ENCODE data around the gene SLN. TPM values are rescaled to one million over a fixed set of nuclear protein-coding genes. Genes with fewer than 3 reads are reported as not detected.
A peak's percentile ranks its signal among the peaks of the same experiment; 100 is the strongest.

Gene SLN
- total and polyA plus RNA-seq, 2 donors (not counting 1 experiment from before 2014, with no cell fraction given) = not detected

- no peak overlapping the region for H3K4me2 ChIP-seq (ENCODE audit: extremely low read depth, insufficient read depth, low read length)
- H3K4me3 ChIP-seq (replicated peaks in 1 of 4; ENCODE audit: control extremely low read depth in 1 of 4, insufficient read depth in 1 of 4, low read depth in 3 of 4, low read length in 4 of 4) = no peak overlapping the region
- no peaks in the 10 kb centered on the region for H3K4me1 ChIP-seq (ENCODE audit: control insufficient read depth, extremely low read depth, insufficient read depth, low read length)
- no peaks in the 10 kb centered on the region for H3K9me3 ChIP-seq (ENCODE audit: control insufficient read depth, insufficient read depth, low read depth, low read length)
- peak in 1 of 2 donors; percentile 75 for DNase-seq (ENCODE audit: low read depth in 2 of 2)
- no peak overlapping the region for H3K9ac ChIP-seq (ENCODE audit: insufficient read depth, low read length)
- no peak overlapping the region for H3K27ac ChIP-seq (ENCODE audit: insufficient read depth, low read length)
- H3K27me3 ChIP-seq (ENCODE audit: control insufficient read depth, insufficient read depth, low read length) = no peaks in the 10 kb centered on the region
- no peaks in the 10 kb centered on the region for H3K36me3 ChIP-seq (ENCODE audit: control insufficient read depth, insufficient read depth, low read length)
- no peak overlapping the region for H2AFZ ChIP-seq (ENCODE audit: low read length)
- TF ChIP-seq EZH2 (IDR thresholded peaks at IDR 0.05; ENCODE audit: low read length, missing control alignments) = no peak
- TF ChIP-seq CTCF (conservative IDR thresholded peaks at IDR 0.05 in 1 of 2, IDR thresholded peaks at IDR 0.05 in 1 of 2; ENCODE audit: low read depth in 1 of 2, low read length in 2 of 2) = no peak
- H3K79me2 ChIP-seq (ENCODE audit: control insufficient read depth, insufficient read depth, low read length) = no peaks in the 10 kb centered on the region
- H4K20me1 ChIP-seq (ENCODE audit: control insufficient read depth, extremely low read depth, insufficient read depth, low read length) = no peaks in the 10 kb centered on the region
These were observed 7.4 kb downstream of the SLN start for GRCh38 chr11:107704451-107704850.

DNA sequence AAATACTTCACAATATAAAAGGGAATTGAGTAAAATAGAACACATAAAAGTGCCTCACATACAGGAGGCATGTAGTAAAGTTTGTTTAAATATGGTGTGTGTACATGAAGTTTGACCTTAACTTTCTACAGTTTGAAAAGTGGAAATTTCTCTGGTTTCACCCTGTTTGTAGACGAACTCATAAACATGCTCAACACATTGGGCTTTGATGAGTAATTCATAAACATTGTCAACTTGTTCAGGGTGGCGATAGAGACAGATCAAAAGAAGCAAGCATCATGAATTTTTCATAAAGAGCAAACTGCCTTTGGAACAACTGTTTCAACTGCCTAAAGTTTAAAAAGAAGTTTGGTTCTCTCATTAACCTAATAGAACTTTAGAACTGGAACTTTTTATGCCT lies 9.1 kb downstream of the SLN start:
- H3K27ac ChIP-seq (ENCODE audit: insufficient read depth, low read length) = no peak overlapping the region
- no peak overlapping the region for H2AFZ ChIP-seq (ENCODE audit: low read length)
- H3K9ac ChIP-seq (ENCODE audit: insufficient read depth, low read length) = no peak overlapping the region

DNA sequence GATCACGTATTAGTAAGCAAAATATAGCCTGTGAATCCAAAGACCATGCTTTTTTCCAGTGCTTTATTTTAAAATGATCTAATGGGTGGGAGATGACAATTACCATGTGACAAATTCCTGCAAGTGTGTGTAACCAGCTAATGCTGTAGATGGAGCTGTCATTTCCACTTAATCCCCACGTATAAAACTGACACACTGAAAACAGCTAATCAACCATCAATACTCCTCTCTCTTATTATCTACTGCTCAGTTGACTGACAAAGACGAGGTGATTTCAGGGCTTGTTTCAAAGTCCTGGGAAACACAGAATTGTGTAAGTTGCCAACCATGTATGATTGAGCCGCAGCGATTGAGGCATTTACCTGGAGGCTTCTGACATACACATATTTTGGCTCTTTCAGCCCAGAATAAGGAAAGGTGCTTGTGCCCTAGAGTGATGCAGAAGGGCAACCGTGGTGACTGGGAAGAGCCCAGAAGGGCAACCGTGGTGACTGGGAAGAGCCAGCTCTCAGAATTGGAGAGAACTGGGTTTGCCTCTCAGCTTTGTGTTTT lies 9.7 kb downstream of the SLN start:
- Histone ChIP-seq H3K27ac (ENCODE audit: insufficient read depth, low read length) (no peak overlapping the region), H3K4me2 (ENCODE audit: extremely low read depth, insufficient read depth, low read length) (no peak overlapping the region), H3K4me1 (ENCODE audit: control insufficient read depth, extremely low read depth, insufficient read depth, low read length) (no peaks in the 10 kb centered on the region), H3K27me3 (ENCODE audit: control insufficient read depth, insufficient read depth, low read length) (no peaks in the 10 kb centered on the region), H3K79me2 (ENCODE audit: control insufficient read depth, insufficient read depth, low read length) (no peaks in the 10 kb centered on the region), H2AFZ (ENCODE audit: low read length) (no peak overlapping the region), H3K36me3 (ENCODE audit: control insufficient read depth, insufficient read depth, low read length) (no peaks in the 10 kb centered on the region), H4K20me1 (ENCODE audit: control insufficient read depth, extremely low read depth, insufficient read depth, low read length) (no peaks in the 10 kb centered on the region), H3K4me3 (replicated peaks in 1 of 4; ENCODE audit: control extremely low read depth in 1 of 4, insufficient read depth in 1 of 4, low read depth in 3 of 4, low read length in 4 of 4) (no peak overlapping the region), H3K9ac (ENCODE audit: insufficient read depth, low read length) (no peak overlapping the region), H3K9me3 (ENCODE audit: control insufficient read depth, insufficient read depth, low read depth, low read length) (no peaks in the 10 kb centered on the region)
- TF ChIP-seq EZH2 (IDR thresholded peaks at IDR 0.05; ENCODE audit: low read length, missing control alignments) (no peak), CTCF (conservative IDR thresholded peaks at IDR 0.05 in 1 of 2, IDR thresholded peaks at IDR 0.05 in 1 of 2; ENCODE audit: low read depth in 1 of 2, low read length in 2 of 2) (no peak)
- no peak for DNase-seq (ENCODE audit: low read depth in 2 of 2)

More for the DNA sequence above, 9.1 kb downstream of the SLN start:
- Histone ChIP-seq H3K4me2 (ENCODE audit: extremely low read depth, insufficient read depth, low read length) (no peak overlapping the region), H3K27me3 (ENCODE audit: control insufficient read depth, insufficient read depth, low read length) (no peaks in the 10 kb centered on the region), H3K4me1 (ENCODE audit: control insufficient read depth, extremely low read depth, insufficient read depth, low read length) (no peaks in the 10 kb centered on the region), H4K20me1 (ENCODE audit: control insufficient read depth, extremely low read depth, insufficient read depth, low read length) (no peaks in the 10 kb centered on the region), H3K4me3 (replicated peaks in 1 of 4; ENCODE audit: control extremely low read depth in 1 of 4, insufficient read depth in 1 of 4, low read depth in 3 of 4, low read length in 4 of 4) (no peak overlapping the region), H3K79me2 (ENCODE audit: control insufficient read depth, insufficient read depth, low read length) (no peaks in the 10 kb centered on the region), H3K36me3 (ENCODE audit: control insufficient read depth, insufficient read depth, low read length) (no peaks in the 10 kb centered on the region), H3K9me3 (ENCODE audit: control insufficient read depth, insufficient read depth, low read depth, low read length) (no peaks in the 10 kb centered on the region)
- TF ChIP-seq EZH2 (IDR thresholded peaks at IDR 0.05; ENCODE audit: low read length, missing control alignments) (no peak), CTCF (conservative IDR thresholded peaks at IDR 0.05 in 1 of 2, IDR thresholded peaks at IDR 0.05 in 1 of 2; ENCODE audit: low read depth in 1 of 2, low read length in 2 of 2) (no peak)
- no peak for DNase-seq (ENCODE audit: low read depth in 2 of 2)
